GM12875 (cell line): Measurements from ENCODE around the gene BRF1.

Source experiments
- H3K4me3 ChIP-seq: one replicate; pipeline ENCODE4 v1.5.1; 2011; ENCODE audit warnings: low read depth, low read length, control low read depth
- CTCF ChIP-seq: IDR thresholded peaks from 2 replicates; pipeline ENCODE4 v1.5.1; 2011; ENCODE audit warnings: low read depth, mild to moderate bottlenecking, control low read depth, inconsistent platforms, low read length, moderate library complexity, borderline replicate concordance; ENCODE audit not compliant: insufficient read depth

BRF1 gene

GRCh38 chr14:105248368-105249181, 52.2 kb downstream of the BRF1 start, which contains the start of gene BTBD6:
Gene BTBD6, plus strand, starts transcription at chr14:105248533. Its CDS starts 179 bp downstream, at chr14:105248712.
- H3K4me3 ChIP-seq: peak within 1 kb of the TSS; percentile 72
- TF ChIP-seq CTCF: peak; percentile 26; the same call in 1 of the 2 replicates

- no peak for TF ChIP-seq CTCF
- peak overlapping the region; percentile 72 for H3K4me3 ChIP-seq
Observed at GRCh38 chr14:105247715-105248367, 53.0 kb downstream of the BRF1 start.

- no peak overlapping the region for H3K4me3 ChIP-seq
- TF ChIP-seq CTCF: no peak
Observed at GRCh38 chr14:105247026-105247425, 53.8 kb downstream of the BRF1 start.

- no peak for TF ChIP-seq CTCF
- no peak overlapping the region for H3K4me3 ChIP-seq
Observed at GRCh38 chr14:105244334-105244733, 56.5 kb downstream of the BRF1 start.

GRCh38 chr14:105241641-105242040, 59.2 kb downstream of the BRF1 start:
- TF ChIP-seq CTCF: no peak
- no peak overlapping the region for H3K4me3 ChIP-seq

GRCh38 chr14:105240811-105241576, 59.8 kb downstream of the BRF1 start:
- TF ChIP-seq CTCF: no peak
- no peak overlapping the region for H3K4me3 ChIP-seq
